HepG2 (cell line): ENCODE measurements around the gene METAP1D. TPM values are rescaled to one million over a fixed set of nuclear protein-coding genes. Genes with fewer than 3 reads are reported as not detected.
A peak's percentile ranks its signal among the peaks of the same experiment; 100 is the strongest.

Experiments
- E2F5 ChIP-seq: sonication (generic); formaldehyde crosslinking; conservative IDR thresholded peaks from 2 replicates; pipeline ENCODE4 v1.4.0; 2020; ENCODE audit warnings: missing genetic modification reagents
- NKX3-1 ChIP-seq: sonication (generic); formaldehyde crosslinking; IDR thresholded peaks from 2 replicates; pipeline ENCODE4 v1.5.0; 2020; ENCODE audit warnings: missing genetic modification reagents
- SP2 ChIP-seq: sonication (generic); formaldehyde crosslinking; IDR thresholded peaks from 2 replicates; pipeline ENCODE4 v1.5.1; 2020; ENCODE audit warnings: mild to moderate bottlenecking, missing genetic modification reagents
- USF2 ChIP-seq, 2 experiments: sonication (generic) in 1 of 2; formaldehyde crosslinking in 1 of 2; IDR thresholded peaks; 2 replicates each; pipeline versions ENCODE4 v1.5.1 to v1.6.1; 2011 to 2020; ENCODE audit warnings: borderline replicate concordance in 1 of 2, low read depth in 1 of 2, low read length in 1 of 2, mild to moderate bottlenecking in 1 of 2, missing genetic modification reagents in 1 of 2, moderate library complexity in 1 of 2
- ZFX ChIP-seq: sonication (generic); formaldehyde crosslinking; IDR thresholded peaks from 2 replicates; pipeline ENCODE4 v1.4.0; 2020; ENCODE audit warnings: mild to moderate bottlenecking, low read depth, missing genetic modification reagents, moderate library complexity
- ZHX1 ChIP-seq: sonication (generic); formaldehyde crosslinking; IDR thresholded peaks from 2 replicates; pipeline ENCODE4 v1.8.1; 2022; ENCODE audit warnings: low read depth, mild to moderate bottlenecking, missing genetic modification reagents
- ZNF343 ChIP-seq: sonication (generic); formaldehyde crosslinking; IDR thresholded peaks from 2 replicates; pipeline ENCODE4 v1.4.0; 2020; ENCODE audit warnings: mild to moderate bottlenecking, missing genetic modification reagents
- ZNF768 ChIP-seq: sonication (generic); formaldehyde crosslinking; IDR thresholded peaks from 2 replicates; pipeline ENCODE4 v1.4.0; 2020; ENCODE audit warnings: missing genetic modification reagents
- ZNF773 ChIP-seq: sonication (generic); formaldehyde crosslinking; IDR thresholded peaks from 2 replicates; pipeline ENCODE4 v1.4.0; 2020; ENCODE audit warnings: missing genetic modification reagents, borderline replicate concordance
- ZNF841 ChIP-seq: sonication (generic); formaldehyde crosslinking; IDR thresholded peaks from 2 replicates; pipeline ENCODE4 v1.8.1; 2023; ENCODE audit warnings: missing genetic modification reagents, borderline replicate concordance
- ZNF850 ChIP-seq: sonication (generic); formaldehyde crosslinking; conservative IDR thresholded peaks from 2 replicates; pipeline ENCODE4 v1.9.0; 2021; ENCODE audit warnings: mild to moderate bottlenecking, missing genetic modification reagents
- ZSCAN12 ChIP-seq: sonication (generic); formaldehyde crosslinking; IDR thresholded peaks from 2 replicates; pipeline ENCODE4 v1.9.0; 2021; ENCODE audit warnings: mild to moderate bottlenecking, missing genetic modification reagents
- polyA plus RNA-seq, 8 experiments: library from polyadenylated mRNA; depleted of rRNA in 3 of 8; stranded (reverse) in 7 of 8; unstranded in 1 of 8; fragments of >200 nt; fragmentation: Illumina TruSeq in 4 of 8; extraction: Trizol in 4 of 8; gene quantifications; 2 replicates each; pipeline versions ENCODE4 v1.2.1 to v1.2.3, GENCODE V29; 2011 to 2016; ENCODE audit warnings: low read depth in 4 of 8, missing spikeins in 1 of 8, mixed read lengths in 1 of 8; ENCODE audit not compliant: insufficient read depth in 1 of 8
- total RNA-seq, 5 experiments: library from RNA; depleted of rRNA; stranded (reverse); fragments of >200 nt; fragmentation: Illumina TruSeq; extraction: Trizol; gene quantifications; 2 replicates each; pipeline ENCODE4 v1.2.3, GENCODE V29; 2016; ENCODE audit warnings: low read depth in 1 of 5
- TF ChIP-seq, protein P1 (sequence below): IDR thresholded peaks from 2 replicates; pipeline ENCODE4 v1.6.1; 2016; ENCODE audit warnings: missing compliant biosample characterization, missing genetic modification reagents, borderline replicate concordance
- TF ChIP-seq, protein P2 (sequence below): sonication (generic); formaldehyde crosslinking; conservative IDR thresholded peaks from 2 replicates; pipeline ENCODE4 v1.4.0; 2020; ENCODE audit warnings: missing genetic modification reagents
- TF ChIP-seq, protein P3 (sequence below): sonication (generic); formaldehyde crosslinking; IDR thresholded peaks from 2 replicates; pipeline ENCODE4 v1.8.0; 2022; ENCODE audit warnings: missing genetic modification reagents, mild to moderate bottlenecking, borderline replicate concordance
- TF ChIP-seq, protein P4 (sequence below): sonication (generic); formaldehyde crosslinking; IDR thresholded peaks from 2 replicates; pipeline ENCODE4 v1.4.0; 2020; ENCODE audit warnings: mild to moderate bottlenecking, missing genetic modification reagents

Gene METAP1D
- total and polyA plus RNA-seq, 2 of the 13 experiments (the other 11 are each of a cell fraction or from before 2014, with no cell fraction given), result 14.7 to 21.6 TPM

- no peak for TF ChIP-seq ZHX1 (CRISPR knock-in tag)
- TF ChIP-seq, protein P1, sequence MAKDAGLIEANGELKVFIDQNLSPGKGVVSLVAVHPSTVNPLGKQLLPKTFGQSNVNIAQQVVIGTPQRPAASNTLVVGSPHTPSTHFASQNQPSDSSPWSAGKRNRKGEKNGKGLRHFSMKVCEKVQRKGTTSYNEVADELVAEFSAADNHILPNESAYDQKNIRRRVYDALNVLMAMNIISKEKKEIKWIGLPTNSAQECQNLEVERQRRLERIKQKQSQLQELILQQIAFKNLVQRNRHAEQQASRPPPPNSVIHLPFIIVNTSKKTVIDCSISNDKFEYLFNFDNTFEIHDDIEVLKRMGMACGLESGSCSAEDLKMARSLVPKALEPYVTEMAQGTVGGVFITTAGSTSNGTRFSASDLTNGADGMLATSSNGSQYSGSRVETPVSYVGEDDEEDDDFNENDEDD, result peak; percentile 60; the same call in 1 of the 2 replicates
- TF ChIP-seq SP2, result no peak
- TF ChIP-seq, protein P2, sequence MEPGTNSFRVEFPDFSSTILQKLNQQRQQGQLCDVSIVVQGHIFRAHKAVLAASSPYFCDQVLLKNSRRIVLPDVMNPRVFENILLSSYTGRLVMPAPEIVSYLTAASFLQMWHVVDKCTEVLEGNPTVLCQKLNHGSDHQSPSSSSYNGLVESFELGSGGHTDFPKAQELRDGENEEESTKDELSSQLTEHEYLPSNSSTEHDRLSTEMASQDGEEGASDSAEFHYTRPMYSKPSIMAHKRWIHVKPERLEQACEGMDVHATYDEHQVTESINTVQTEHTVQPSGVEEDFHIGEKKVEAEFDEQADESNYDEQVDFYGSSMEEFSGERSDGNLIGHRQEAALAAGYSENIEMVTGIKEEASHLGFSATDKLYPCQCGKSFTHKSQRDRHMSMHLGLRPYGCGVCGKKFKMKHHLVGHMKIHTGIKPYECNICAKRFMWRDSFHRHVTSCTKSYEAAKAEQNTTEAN (CRISPR knock-in tag), result 0 out of 2 replicates have a peak, but pooled peaks have one; percentile 21
- no peak for TF ChIP-seq ZSCAN12
- peak; percentile 23; the same call in 1 of the 2 replicates for TF ChIP-seq ZNF768
- TF ChIP-seq ZNF841 (CRISPR knock-in tag), result no peak
- TF ChIP-seq E2F5 (CRISPR knock-in tag), result no peak; the same call in 1 of the 2 replicates
- TF ChIP-seq ZNF343 (CRISPR knock-in tag), result no peak
- TF ChIP-seq ZFX (CRISPR knock-in tag), result peak; percentile 52; the same call in 1 of the 2 replicates
- 0 out of 2 replicates have a peak, but pooled peaks have one; percentile 19 for TF ChIP-seq NKX3-1 (CRISPR knock-in tag)
- TF ChIP-seq, protein P3, sequence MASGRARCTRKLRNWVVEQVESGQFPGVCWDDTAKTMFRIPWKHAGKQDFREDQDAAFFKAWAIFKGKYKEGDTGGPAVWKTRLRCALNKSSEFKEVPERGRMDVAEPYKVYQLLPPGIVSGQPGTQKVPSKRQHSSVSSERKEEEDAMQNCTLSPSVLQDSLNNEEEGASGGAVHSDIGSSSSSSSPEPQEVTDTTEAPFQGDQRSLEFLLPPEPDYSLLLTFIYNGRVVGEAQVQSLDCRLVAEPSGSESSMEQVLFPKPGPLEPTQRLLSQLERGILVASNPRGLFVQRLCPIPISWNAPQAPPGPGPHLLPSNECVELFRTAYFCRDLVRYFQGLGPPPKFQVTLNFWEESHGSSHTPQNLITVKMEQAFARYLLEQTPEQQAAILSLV, result peak; percentile 48; the same call in 1 of the 2 replicates
- TF ChIP-seq USF2 (IDR thresholded peaks at IDR 0.05; ENCODE audit: low read depth, low read length), result 0 out of 2 replicates have a peak, but pooled peaks have one; percentile 36
- TF ChIP-seq USF2 (CRISPR knock-in tag; IDR thresholded peaks at IDR 0.05; ENCODE audit: borderline replicate concordance), result peak; percentile 73; the same call in 1 of the 2 replicates
- TF ChIP-seq ZNF773 (CRISPR knock-in tag), result no peak
- TF ChIP-seq, protein P4, sequence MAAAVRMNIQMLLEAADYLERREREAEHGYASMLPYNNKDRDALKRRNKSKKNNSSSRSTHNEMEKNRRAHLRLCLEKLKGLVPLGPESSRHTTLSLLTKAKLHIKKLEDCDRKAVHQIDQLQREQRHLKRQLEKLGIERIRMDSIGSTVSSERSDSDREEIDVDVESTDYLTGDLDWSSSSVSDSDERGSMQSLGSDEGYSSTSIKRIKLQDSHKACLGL (CRISPR knock-in tag), result peak; percentile 74; the same call in 1 of the 2 replicates
- no peak for TF ChIP-seq ZNF850 (CRISPR knock-in tag)
These were observed 99.1 kb downstream of the METAP1D start (continued) for GRCh38 chr2:172098650-172099471.
